ENCODE results near the gene MT2A. TPM values are rescaled to one million over a fixed set of nuclear protein-coding genes. Genes with fewer than 3 reads are reported as not detected.

Gene MT2A
- total and polyA plus RNA-seq, 2 of the 13 experiments (the other 11 are each of a cell fraction or from before 2014, with no cell fraction given): 135 to 371 TPM

- peak; percentile 49 for TF ChIP-seq ZGPAT (CRISPR knock-in tag; IDR thresholded peaks at IDR 0.05)
- 0 out of 2 replicates have a peak, but pooled peaks have one; percentile 63 for TF ChIP-seq ZFP37 (CRISPR knock-in tag; IDR thresholded peaks at IDR 0.05; ENCODE audit: borderline replicate concordance)
- TF ChIP-seq ZMAT3 (CRISPR knock-in tag; conservative IDR thresholded peaks at IDR 0.05): peak; percentile 70; the same call in 1 of the 2 replicates
- TF ChIP-seq, protein P1, sequence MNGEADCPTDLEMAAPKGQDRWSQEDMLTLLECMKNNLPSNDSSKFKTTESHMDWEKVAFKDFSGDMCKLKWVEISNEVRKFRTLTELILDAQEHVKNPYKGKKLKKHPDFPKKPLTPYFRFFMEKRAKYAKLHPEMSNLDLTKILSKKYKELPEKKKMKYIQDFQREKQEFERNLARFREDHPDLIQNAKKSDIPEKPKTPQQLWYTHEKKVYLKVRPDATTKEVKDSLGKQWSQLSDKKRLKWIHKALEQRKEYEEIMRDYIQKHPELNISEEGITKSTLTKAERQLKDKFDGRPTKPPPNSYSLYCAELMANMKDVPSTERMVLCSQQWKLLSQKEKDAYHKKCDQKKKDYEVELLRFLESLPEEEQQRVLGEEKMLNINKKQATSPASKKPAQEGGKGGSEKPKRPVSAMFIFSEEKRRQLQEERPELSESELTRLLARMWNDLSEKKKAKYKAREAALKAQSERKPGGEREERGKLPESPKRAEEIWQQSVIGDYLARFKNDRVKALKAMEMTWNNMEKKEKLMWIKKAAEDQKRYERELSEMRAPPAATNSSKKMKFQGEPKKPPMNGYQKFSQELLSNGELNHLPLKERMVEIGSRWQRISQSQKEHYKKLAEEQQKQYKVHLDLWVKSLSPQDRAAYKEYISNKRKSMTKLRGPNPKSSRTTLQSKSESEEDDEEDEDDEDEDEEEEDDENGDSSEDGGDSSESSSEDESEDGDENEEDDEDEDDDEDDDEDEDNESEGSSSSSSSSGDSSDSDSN (CRISPR knock-in tag; IDR thresholded peaks at IDR 0.05): peak; percentile 46; the same call in 1 of the 2 replicates
- peak; percentile 43 for TF ChIP-seq RBM39 (IDR thresholded peaks at IDR 0.05; ENCODE audit: low read depth, low read length, poor library complexity, severe bottlenecking)
- no peak for TF ChIP-seq KLF15 (CRISPR knock-in tag; IDR thresholded peaks at IDR 0.05; ENCODE audit: borderline replicate concordance)
- TF ChIP-seq, protein P2, sequence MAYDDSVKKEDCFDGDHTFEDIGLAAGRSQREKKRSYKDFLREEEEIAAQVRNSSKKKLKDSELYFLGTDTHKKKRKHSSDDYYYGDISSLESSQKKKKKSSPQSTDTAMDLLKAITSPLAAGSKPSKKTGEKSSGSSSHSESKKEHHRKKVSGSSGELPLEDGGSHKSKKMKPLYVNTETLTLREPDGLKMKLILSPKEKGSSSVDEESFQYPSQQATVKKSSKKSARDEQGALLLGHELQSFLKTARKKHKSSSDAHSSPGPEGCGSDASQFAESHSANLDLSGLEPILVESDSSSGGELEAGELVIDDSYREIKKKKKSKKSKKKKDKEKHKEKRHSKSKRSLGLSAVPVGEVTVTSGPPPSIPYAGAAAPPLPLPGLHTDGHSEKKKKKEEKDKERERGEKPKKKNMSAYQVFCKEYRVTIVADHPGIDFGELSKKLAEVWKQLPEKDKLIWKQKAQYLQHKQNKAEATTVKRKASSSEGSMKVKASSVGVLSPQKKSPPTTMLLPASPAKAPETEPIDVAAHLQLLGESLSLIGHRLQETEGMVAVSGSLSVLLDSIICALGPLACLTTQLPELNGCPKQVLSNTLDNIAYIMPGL (CRISPR knock-in tag; IDR thresholded peaks at IDR 0.05; ENCODE audit: borderline replicate concordance in 1 of 2, low read depth in 1 of 2): peak in 1 of 2 experiments; percentile 59; a peak in 2 of 4 replicates
- no peak for TF ChIP-seq FIP1L1 (IDR thresholded peaks at IDR 0.05; ENCODE audit: borderline replicate concordance, insufficient read depth, low read depth, low read length)
- TF ChIP-seq ZNF547 (CRISPR knock-in tag; IDR thresholded peaks at IDR 0.05): peak; percentile 50; the same call in 1 of the 2 replicates
- TF ChIP-seq ZNF234 (CRISPR knock-in tag; conservative IDR thresholded peaks at IDR 0.05): no peak
- 0 out of 2 replicates have a peak, but pooled peaks have one; percentile 67 for TF ChIP-seq ZNF546 (CRISPR knock-in tag; conservative IDR thresholded peaks at IDR 0.05)
- TF ChIP-seq ZNF768 (CRISPR knock-in tag; IDR thresholded peaks at IDR 0.05): peak; percentile 51
- TF ChIP-seq, protein P3, sequence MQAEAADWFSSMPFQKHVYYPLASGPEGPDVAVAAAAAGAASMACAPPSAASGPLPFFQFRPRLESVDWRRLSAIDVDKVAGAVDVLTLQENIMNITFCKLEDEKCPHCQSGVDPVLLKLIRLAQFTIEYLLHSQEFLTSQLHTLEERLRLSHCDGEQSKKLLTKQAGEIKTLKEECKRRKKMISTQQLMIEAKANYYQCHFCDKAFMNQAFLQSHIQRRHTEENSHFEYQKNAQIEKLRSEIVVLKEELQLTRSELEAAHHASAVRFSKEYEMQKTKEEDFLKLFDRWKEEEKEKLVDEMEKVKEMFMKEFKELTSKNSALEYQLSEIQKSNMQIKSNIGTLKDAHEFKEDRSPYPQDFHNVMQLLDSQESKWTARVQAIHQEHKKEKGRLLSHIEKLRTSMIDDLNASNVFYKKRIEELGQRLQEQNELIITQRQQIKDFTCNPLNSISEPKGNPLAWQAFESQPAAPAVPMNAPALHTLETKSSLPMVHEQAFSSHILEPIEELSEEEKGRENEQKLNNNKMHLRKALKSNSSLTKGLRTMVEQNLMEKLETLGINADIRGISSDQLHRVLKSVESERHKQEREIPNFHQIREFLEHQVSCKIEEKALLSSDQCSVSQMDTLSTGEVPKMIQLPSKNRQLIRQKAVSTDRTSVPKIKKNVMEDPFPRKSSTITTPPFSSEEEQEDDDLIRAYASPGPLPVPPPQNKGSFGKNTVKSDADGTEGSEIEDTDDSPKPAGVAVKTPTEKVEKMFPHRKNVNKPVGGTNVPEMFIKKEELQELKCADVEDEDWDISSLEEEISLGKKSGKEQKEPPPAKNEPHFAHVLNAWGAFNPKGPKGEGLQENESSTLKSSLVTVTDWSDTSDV (CRISPR knock-in tag; IDR thresholded peaks at IDR 0.05): peak; percentile 69; the same call in 1 of the 2 replicates
- TF ChIP-seq ZNF225 (CRISPR knock-in tag; IDR thresholded peaks at IDR 0.05): no peak; the same call in 1 of the 2 replicates
- 0 out of 2 replicates have a peak, but pooled peaks have one; percentile 0 for TF ChIP-seq TMF1 (CRISPR knock-in tag; IDR thresholded peaks at IDR 0.05; ENCODE audit: low read depth)
- TF ChIP-seq HNRNPK (IDR thresholded peaks at IDR 0.05; ENCODE audit: low read depth, low read length, poor library complexity, severe bottlenecking): no peak
- TF ChIP-seq POLR2G (IDR thresholded peaks at IDR 0.05; ENCODE audit: low read depth, low read length): peak; percentile 67; the same call in 1 of the 2 replicates
- peak; percentile 56; the same call in 1 of the 2 replicates for TF ChIP-seq ZSCAN21 (CRISPR knock-in tag; IDR thresholded peaks at IDR 0.05; ENCODE audit: borderline replicate concordance)
- peak; percentile 55 for TF ChIP-seq TEAD3 (CRISPR knock-in tag; optimal IDR thresholded peaks at IDR 0.05; ENCODE audit: borderline replicate concordance)
Measured at GRCh38 chr16:56657555-56658326, 49.4 kb downstream of the MT2A start, which contains the start of gene MT1F (continued).
